GM13977 (cell line): Measurements from ENCODE around the gene PIH1D1.
A peak's percentile ranks its signal among the peaks of the same experiment; 100 is the strongest.

Source experiments
- DNase-seq: peaks from one replicate; pipeline ENCODE4 v3.0.0; 2012; ENCODE audit warnings: low spot score
- in situ Hi-C: fragments of 300-500 bp; cut with MboI; formaldehyde crosslinking; loops from one replicate; pipeline ENCODE4 v1.12.0; 2022; ENCODE audit warnings: low sequenced_read_pairs, low pct_unique_long_range_greater_than_20kb, mixed read lengths, inconsistent platforms; ENCODE audit not compliant: unreplicated experiment
- TF ChIP-seq, protein P1 (sequence below): IDR thresholded peaks from 2 replicates; pipeline ENCODE4 v1.5.1; 2012; ENCODE audit warnings: mild to moderate bottlenecking, control low read depth; ENCODE audit not compliant: insufficient read depth; ENCODE audit errors: extremely low read depth, missing control alignments

Gene PIH1D1

DNA sequence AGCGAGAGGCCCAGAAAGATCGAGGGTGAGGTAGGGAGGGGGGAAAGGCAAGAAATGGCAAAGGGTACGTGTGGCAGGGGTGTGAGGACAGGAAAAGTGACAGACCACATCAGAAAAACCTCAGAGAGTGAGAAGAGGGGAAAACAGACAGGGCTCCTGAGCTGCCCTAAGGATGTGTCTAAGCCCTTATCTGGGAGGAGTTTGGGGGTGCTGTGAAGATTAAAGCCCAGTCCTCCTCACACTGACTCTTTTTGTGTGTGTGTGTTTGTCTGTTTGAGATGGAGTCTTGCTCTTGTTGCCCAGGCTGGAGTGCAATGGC is 27.7 kb downstream of the PIH1D1 start:
- TF ChIP-seq, protein P1, sequence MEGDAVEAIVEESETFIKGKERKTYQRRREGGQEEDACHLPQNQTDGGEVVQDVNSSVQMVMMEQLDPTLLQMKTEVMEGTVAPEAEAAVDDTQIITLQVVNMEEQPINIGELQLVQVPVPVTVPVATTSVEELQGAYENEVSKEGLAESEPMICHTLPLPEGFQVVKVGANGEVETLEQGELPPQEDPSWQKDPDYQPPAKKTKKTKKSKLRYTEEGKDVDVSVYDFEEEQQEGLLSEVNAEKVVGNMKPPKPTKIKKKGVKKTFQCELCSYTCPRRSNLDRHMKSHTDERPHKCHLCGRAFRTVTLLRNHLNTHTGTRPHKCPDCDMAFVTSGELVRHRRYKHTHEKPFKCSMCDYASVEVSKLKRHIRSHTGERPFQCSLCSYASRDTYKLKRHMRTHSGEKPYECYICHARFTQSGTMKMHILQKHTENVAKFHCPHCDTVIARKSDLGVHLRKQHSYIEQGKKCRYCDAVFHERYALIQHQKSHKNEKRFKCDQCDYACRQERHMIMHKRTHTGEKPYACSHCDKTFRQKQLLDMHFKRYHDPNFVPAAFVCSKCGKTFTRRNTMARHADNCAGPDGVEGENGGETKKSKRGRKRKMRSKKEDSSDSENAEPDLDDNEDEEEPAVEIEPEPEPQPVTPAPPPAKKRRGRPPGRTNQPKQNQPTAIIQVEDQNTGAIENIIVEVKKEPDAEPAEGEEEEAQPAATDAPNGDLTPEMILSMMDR = no peak
- in situ Hi-C loops = no loop called here
- no peak for DNase-seq

- TF ChIP-seq, protein P1 = no peak
- in situ Hi-C loops = no loop called here
- DNase-seq = no peak
Observed at GRCh38 chr19:49423071-49423984, 28.3 kb downstream of the PIH1D1 start, which contains the start of gene PTH2. Gene PTH2 (minus strand): TSS chr19:49423441. CDS start chr19:49423339, 102 bp downstream.

GRCh38 chr19:49422407-49423070 is 29.1 kb downstream of the PIH1D1 start:
- DNase-seq = peak; percentile 68
- TF ChIP-seq, protein P1 = peak; percentile 55
- in situ Hi-C loops = no loop called here

DNA sequence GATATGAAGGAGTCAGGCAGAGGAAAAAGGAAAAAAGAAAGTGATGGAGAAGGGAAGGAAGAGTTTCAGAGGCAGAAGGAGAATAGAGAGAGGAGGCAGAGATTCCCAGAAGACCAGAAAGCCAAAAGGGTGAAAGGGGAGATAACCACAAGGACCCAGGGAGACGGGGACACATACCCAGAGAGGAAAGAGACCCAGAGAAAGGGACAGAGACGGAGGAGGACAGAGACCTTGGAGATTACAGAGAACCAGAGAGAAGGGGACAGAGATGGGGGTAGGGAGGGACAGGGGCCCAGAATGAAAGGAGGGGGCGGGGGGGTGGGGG is 29.8 kb downstream of the PIH1D1 start:
- in situ Hi-C loops = no loop called here
- TF ChIP-seq, protein P1 = no peak
- no peak for DNase-seq

- TF ChIP-seq, protein P1 = no peak
- peak; percentile 76 for DNase-seq
- in situ Hi-C loops = no loop called here
Observed at GRCh38 chr19:49421039-49421877, 30.4 kb downstream of the PIH1D1 start.

DNA sequence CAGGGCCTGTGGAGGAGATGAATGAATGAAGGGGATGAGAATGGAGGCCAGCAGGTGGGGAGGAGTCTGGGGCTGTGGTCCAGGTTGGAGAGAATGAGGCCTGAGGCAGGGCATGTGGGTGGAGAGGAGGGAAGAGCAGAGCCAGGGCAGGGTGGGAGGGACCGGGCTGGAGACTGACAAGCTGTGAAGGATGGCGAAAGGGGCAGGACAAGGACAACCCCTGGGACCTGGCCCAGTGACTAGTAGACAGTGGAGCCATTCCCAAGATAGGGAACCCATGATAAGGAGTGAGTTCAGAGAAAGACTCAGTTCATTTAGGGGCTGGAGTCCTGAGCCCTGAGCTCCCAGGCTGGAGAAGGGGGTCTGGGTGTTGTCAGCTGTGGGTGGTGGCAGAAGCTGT is 31.4 kb downstream of the PIH1D1 start:
- TF ChIP-seq, protein P1 = no peak
- DNase-seq = no peak
- in situ Hi-C loops = no loop called here
